NCI-H2029 treated with DMSO at 0.1 percent for 48 hours (cell line): Measurements from ENCODE around the gene ANKRD36B.
"Not testable (repeated sequence)": the region's sequence is repeated elsewhere in the genome, so short reads cannot be mapped to it uniquely, and the experiment has no call there.

Experiments
- DNase-seq: peaks from one replicate; lab custom pipeline; 2025; lab: John Stamatoyannopoulos, UW

Gene ANKRD36B

GRCh38 chr2:97589598-97590510 lies at the start of gene ANKRD36B:
TSS of gene ANKRD36B (minus strand) at chr2:97589877. CDS start at chr2:97589685, 192 bp downstream.
- DNase-seq, result not testable (repeated sequence)

DNA sequence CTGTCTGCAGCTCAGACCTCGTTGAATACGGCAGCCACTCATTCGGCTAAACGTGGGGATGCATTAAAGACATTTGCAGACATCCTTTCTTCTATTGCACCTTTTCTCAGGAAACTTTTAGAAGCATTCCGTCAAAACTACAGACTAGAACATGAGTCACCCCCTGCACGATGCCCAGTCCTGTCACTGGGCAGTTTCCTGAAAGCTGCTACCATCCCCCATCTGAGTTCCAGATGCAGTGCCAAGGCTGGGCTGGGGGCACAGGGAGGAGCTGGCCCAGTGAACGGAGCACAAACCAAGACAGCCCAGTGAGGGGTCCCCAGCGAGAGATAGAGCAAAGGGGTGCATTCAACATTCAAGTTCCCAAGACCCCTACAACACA lies 36.4 kb upstream of the ANKRD36B start:
- not testable (repeated sequence) for DNase-seq

GRCh38 chr2:97625354-97626048 lies 35.8 kb upstream of the ANKRD36B start:
- DNase-seq, result not testable (repeated sequence)

GRCh38 chr2:97622976-97623375 lies 33.3 kb upstream of the ANKRD36B start:
- not testable (repeated sequence) for DNase-seq

GRCh38 chr2:97620492-97620891 lies 30.8 kb upstream of the ANKRD36B start:
- DNase-seq, result not testable (repeated sequence)

- DNase-seq, result not testable (repeated sequence)
Measured at GRCh38 chr2:97618939-97619827, 29.5 kb upstream of the ANKRD36B start.

DNA sequence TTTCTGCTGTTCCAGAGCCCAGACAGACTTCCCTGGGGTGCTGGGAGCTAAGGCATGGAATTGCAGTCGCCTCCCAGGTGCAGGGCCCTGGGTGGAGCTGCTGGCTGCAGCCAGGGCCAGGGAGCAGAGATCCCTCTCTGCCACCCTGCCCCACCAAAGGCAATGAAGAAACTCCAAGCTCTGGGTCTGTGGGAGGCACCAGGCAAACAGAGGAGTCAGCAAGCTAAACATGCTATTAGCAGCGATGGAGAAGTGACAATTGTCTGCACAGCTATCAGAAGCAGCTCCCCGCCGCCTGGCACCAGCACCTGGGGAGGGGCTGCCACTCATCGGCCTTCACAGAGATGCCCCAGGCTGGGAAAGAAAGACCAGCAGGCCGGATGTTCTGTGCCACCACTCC lies 28.2 kb upstream of the ANKRD36B start:
- no peak for DNase-seq

GRCh38 chr2:97615746-97616145 lies 26.1 kb upstream of the ANKRD36B start:
- DNase-seq, result not testable (repeated sequence)

- not testable (repeated sequence) for DNase-seq
Measured at GRCh38 chr2:97611895-97612294, 22.2 kb upstream of the ANKRD36B start.

DNA sequence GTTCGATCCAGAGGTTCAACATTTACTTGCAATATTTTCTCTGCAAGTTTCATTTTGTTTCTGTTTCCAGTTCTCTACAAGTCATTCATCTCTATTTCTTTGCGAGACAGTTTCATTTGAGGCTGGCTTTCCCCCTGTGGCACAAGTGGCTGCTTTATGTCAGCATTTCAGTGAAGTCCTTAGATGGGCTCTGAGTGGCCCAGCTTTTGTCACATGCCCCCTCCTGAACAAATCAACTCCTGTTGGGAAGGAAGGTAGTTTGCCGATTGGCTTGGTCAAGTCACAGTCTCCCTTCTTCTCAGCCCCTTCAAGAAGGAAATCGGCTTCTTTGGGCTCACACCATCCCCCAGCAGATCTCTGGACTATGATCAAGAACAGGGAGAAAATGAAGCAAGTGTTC lies 19.1 kb upstream of the ANKRD36B start:
- not testable (repeated sequence) for DNase-seq

DNA sequence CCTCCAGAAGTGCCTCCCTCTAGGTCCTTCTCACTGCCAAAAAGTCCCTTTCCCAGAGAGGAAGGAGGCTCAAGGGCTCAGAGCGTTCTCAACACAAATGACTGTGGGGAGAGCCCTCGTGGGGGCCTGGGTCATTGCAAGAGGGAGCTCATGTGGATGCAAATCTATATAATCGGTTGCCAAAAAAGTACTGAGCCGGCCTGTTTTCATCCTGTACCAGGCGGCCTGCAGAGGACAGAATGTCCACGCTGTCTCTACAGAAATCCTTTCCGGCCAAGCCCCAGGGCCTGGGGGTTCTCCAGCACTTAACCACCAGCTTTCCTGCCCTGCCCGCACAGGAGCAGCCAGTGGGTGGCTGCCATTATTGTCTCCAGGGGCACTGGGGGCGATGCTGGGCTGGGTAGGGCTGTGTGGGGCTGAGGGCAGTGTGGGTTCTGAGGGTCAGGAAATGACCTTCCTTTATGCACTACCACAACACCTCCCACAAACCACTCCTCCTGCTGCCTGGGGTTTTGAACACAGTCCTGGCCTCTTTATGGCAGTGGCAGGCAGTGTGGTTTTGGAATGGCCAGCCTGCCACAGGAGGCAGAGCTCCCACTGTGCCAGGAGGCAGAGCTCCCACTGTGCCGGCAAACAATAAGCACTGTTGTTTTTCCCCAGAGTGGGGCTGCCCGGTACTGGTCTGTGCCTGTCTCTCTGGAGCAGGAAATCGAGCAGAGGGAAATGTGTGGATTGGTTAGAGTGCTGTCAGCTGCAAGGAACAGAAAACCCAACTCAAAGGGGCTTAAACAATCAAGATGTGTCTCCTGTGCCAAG lies 16.1 kb upstream of the ANKRD36B start:
- DNase-seq, result not testable (repeated sequence)

DNA sequence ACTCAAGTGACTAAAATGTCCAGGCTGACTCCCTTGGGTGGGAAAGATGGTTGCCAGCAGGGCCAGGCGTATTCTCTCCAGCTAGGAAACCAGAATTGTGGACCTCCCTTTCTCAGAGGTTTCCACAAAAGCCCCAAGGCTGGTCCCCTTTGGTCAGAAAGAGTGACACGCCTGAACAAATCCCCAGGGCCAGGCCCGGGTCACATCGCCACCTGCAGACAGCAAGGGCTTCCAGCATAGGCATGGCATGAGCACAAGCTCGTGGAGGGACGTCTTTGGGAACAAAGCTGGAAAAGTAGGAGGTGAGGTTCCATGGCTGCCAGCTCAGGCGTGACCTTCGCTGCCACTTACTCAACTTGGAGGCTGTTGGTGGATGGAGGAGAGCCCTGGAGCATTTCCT lies 15.4 kb upstream of the ANKRD36B start:
- not testable (repeated sequence) for DNase-seq

- not testable (repeated sequence) for DNase-seq
Measured at GRCh38 chr2:97601537-97601936, 11.9 kb upstream of the ANKRD36B start.

GRCh38 chr2:97596180-97596579 lies 6.5 kb upstream of the ANKRD36B start:
- DNase-seq, result not testable (repeated sequence)

DNA sequence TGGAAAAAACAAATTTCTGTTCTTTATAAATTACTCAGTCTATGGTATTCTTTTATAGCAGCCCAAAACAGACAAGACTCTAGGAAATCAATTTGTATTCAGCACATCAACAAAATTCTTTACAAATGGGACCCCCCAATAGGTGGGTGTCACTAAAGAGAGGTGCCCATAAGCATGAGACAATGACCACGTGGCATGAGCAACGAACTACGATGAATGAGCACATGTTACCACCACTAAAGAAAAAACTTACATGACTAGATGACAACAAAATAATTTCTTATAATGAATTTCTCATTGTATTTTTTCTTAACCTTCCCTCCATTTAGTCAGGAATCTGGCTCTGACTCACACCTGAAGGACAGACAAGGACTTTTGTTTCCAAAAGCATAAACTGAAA lies 3.8 kb upstream of the ANKRD36B start:
- not testable (repeated sequence) for DNase-seq

DNA sequence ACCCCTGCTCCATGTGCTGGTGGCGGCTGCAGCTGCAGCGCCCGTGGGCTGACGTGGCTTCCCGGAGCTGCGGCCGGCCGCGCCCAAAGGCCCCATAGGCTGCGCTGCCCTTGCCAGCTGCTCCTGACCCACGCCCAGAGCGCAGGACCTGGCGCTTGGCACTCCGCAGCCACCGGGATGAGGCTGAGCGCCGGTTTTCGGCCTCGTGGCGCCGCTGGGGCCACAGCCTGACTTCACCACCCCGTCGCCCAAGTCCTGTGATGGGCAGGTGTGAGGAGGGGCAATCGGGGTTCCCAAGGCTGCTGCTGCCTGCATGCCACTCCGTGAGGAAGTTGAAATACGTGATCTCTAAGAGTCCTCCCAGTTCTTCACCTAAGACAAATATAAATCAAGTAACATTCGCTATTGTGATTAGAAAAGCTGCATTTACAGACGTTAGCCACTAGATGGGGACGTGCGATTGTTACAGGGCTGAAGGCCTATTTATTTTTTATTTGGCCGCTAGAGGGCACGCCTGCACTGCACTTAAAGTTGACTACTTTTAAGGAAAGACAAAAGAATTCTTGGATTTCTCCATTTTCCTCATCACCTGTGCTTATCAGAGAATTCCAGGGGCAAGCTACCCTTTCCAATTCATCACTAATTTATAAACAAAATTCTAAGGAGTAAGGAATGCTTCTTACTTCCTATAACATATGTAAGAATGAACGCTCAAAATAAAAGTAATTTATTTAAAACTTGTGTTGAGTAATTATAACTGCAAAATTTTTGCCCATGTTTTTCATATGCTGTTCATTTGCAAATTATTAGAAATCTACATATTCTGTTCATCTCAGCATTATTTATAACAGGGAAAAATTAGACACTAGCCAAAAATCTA lies 1.1 kb upstream of the ANKRD36B start:
- DNase-seq, result not testable (repeated sequence)

DNA sequence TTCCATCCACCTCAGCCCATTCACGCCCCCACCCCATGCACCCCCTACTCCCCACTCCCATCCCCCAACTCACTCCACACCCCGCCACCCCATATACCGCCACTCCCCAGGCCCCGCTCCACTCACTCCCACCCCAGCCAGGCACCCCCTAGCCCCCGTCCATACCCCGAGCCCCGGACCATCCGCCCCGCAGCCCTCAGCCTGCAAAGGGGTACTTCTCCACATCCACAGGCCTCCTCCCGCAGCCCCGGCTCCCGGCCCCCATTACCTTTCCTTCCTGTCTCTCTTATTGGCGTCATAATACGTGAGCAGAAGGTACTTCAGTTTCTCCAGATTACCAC lies 450 bp downstream of the ANKRD36B start:
- not testable (repeated sequence) for DNase-seq

DNA sequence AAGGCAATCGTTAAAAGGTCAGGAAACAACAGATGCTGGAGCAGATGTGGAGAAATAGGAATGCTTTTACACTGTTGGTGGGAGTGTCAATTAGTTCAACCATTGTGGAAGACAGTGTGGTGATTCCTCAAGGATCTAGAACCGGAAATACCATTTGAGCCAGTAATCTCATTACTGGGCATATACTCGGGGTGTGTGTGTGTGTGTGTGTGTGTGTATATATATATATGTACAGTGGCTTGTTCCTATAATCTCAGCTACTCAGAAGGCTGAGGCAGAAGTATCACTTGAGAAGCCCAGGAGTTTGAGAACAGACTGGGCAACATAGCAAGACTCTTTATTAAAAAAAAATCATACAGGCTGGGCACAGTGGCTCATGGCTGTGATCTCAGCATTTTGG lies 24.0 kb downstream of the ANKRD36B start:
- not testable (repeated sequence) for DNase-seq

DNA sequence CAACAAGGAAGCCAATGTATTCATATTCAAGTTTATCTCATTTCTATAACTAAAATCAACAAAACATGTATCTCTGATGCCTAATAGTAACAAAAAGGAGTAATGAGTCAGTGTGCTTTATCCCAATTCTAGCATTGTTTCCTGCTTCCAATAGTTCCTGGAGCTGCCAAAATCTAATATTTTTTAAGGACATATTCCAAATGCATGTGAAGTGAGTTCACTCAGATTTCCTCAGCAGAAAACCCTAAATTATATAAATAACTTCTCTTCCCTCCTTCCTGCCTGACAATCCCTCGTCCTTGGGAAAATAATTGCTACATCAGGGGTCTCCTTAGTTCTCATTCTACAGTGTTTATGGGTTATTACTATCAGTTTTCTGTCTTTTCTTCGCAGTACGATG lies 37.3 kb downstream of the ANKRD36B start:
- DNase-seq, result not testable (repeated sequence)

- DNase-seq, result not testable (repeated sequence)
Measured at GRCh38 chr2:97550498-97550897, 39.2 kb downstream of the ANKRD36B start.
